ENCODE data around the gene NOP16.

DNA sequence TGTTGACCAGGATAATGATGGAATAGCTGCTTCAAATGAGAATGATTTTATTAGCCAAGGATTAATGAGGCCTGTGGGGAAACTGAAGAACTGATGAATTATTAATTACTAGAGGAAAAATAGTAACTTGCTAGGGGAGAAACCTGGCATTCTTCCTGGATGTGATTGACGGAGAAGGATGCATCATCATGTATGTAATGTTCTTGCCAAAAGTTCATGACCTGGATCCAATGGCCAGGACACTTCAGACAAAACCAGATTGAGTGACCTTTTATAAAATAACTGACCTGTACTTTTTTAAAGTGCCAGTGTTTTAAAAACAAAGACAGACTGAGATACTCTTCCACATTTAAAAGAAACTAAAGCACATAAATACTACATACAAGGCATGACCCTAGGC is 50.5 kb downstream of the NOP16 start:
- TF ChIP-seq, protein P1, sequence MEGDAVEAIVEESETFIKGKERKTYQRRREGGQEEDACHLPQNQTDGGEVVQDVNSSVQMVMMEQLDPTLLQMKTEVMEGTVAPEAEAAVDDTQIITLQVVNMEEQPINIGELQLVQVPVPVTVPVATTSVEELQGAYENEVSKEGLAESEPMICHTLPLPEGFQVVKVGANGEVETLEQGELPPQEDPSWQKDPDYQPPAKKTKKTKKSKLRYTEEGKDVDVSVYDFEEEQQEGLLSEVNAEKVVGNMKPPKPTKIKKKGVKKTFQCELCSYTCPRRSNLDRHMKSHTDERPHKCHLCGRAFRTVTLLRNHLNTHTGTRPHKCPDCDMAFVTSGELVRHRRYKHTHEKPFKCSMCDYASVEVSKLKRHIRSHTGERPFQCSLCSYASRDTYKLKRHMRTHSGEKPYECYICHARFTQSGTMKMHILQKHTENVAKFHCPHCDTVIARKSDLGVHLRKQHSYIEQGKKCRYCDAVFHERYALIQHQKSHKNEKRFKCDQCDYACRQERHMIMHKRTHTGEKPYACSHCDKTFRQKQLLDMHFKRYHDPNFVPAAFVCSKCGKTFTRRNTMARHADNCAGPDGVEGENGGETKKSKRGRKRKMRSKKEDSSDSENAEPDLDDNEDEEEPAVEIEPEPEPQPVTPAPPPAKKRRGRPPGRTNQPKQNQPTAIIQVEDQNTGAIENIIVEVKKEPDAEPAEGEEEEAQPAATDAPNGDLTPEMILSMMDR (conservative IDR thresholded peaks at IDR 0.05) = no peak
- TF ChIP-seq EZH2 (IDR thresholded peaks at IDR 0.05; ENCODE audit: low read depth) = no peak
